HG03095 (cell line): ENCODE results near the gene CDCA4.
"Not testable (repeated sequence)": the region's sequence is repeated elsewhere in the genome, so short reads cannot be mapped to it uniquely, and the experiment has no call there.

Experiments used
- ATAC-seq: cut with Tn5 transposase; IDR thresholded peaks from one replicate; pipeline ENCODE4 v1.9.1; 2021; ENCODE audit warnings: moderate library complexity; ENCODE audit not compliant: unreplicated experiment

Gene CDCA4

GRCh38 chr14:105034315-105035039 is 13.6 kb upstream of the CDCA4 start:
- no peak for ATAC-seq

GRCh38 chr14:105033412-105033900 is 12.6 kb upstream of the CDCA4 start:
- not testable (repeated sequence) for ATAC-seq

GRCh38 chr14:105032451-105032901 is 11.6 kb upstream of the CDCA4 start:
- ATAC-seq: not testable (repeated sequence)

- no peak for ATAC-seq
These were observed 10.0 kb upstream of the CDCA4 start for GRCh38 chr14:105030836-105031396.

- no peak for ATAC-seq
These were observed 9.3 kb upstream of the CDCA4 start for GRCh38 chr14:105030194-105030593.

GRCh38 chr14:105029402-105029801 is 8.5 kb upstream of the CDCA4 start:
- ATAC-seq: no peak

- ATAC-seq: no peak
These were observed 7.5 kb upstream of the CDCA4 start for GRCh38 chr14:105028251-105028927.

- ATAC-seq: not testable (repeated sequence)
These were observed 6.8 kb upstream of the CDCA4 start for GRCh38 chr14:105027718-105028117.

GRCh38 chr14:105026802-105027563 is 6.1 kb upstream of the CDCA4 start:
- ATAC-seq: no peak

- ATAC-seq: no peak
These were observed 5.3 kb upstream of the CDCA4 start for GRCh38 chr14:105026033-105026785.

GRCh38 chr14:105025429-105025828 is 4.5 kb upstream of the CDCA4 start:
- ATAC-seq: no peak

- ATAC-seq: no peak
These were observed 3.1 kb upstream of the CDCA4 start for GRCh38 chr14:105023791-105024480.

GRCh38 chr14:105023144-105023543 is 2.3 kb upstream of the CDCA4 start:
- no peak for ATAC-seq

- no peak for ATAC-seq
These were observed 1.4 kb upstream of the CDCA4 start for GRCh38 chr14:105022276-105022670.

- no peak for ATAC-seq
These were observed 883 bp upstream of the CDCA4 start for GRCh38 chr14:105021656-105022275.

- peak; percentile 17 for ATAC-seq
These were observed 745 bp downstream of the CDCA4 start for GRCh38 chr14:105019861-105020814.

- ATAC-seq: no peak
These were observed 2.5 kb downstream of the CDCA4 start for GRCh38 chr14:105018414-105018813.

- ATAC-seq: no peak
These were observed 5.0 kb downstream of the CDCA4 start for GRCh38 chr14:105015905-105016304.
